DMS153 treated with DMSO at 0.1 percent for 48 hours (cell line): ENCODE data around the gene EVL.
"Not testable (repeated sequence)": the region's sequence is repeated elsewhere in the genome, so short reads cannot be mapped to it uniquely, and the experiment has no call there.

ENCODE experiments used
- DNase-seq: peaks from one replicate; lab custom pipeline; 2025; ENCODE audit not compliant: unreplicated experiment; lab: John Stamatoyannopoulos, UW

EVL gene

GRCh38 chr14:100064335-100065092 is 708 bp upstream of the EVL start:
- DNase-seq: not testable (repeated sequence)

DNA sequence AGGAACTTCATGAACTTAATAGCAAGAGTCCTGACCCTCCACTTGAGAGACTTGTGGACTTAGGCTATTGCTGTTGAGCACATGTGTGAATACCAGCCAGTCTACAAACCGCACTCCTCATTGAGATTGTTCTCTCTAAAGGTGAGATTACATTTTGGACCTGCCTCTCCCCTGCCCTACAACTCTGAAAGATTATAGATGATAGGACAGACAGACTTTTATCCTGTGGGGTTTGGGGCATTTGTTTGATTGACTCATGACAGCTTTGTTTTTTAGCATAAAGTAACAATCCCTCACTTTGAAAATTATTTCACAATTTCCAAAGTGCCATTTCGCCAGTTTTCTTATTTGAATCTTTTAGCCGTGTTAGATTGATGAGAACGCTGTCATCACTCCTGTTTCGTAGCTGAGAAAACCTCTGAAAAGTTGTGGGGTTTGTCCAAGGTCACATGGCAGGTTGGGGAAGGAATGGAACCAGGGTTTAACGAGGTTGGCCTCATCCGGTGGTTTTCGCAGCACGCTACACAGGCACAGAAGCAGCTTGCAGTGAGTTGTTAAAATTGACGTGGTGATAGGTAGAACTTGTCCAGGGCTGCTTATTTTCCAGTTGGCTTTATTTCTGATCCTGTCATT is 836 bp downstream of the EVL start:
- DNase-seq: no peak

GRCh38 chr14:100066962-100067361 is 1.7 kb downstream of the EVL start:
- no peak for DNase-seq

DNA sequence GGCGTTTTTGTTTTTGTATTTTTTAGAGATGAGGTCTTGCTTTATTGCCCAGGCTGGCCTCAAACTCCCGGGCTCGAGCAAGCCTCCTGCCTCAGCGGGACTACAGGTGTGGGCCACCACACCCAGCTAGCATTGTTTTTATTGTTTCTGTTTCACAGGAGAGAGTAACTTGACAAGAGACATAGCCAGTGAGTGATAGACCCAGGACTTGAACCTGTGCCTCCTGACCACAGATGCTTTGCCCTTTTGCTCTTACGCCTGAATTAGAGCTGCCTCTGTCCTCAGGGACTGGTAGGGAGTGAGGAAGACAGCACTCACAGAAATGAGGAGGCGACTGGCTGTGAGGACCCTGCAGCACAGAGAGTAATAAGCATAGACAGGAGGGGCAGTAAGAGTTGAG is 2.3 kb downstream of the EVL start:
- DNase-seq: no peak

- DNase-seq: no peak
Observed at GRCh38 chr14:100067971-100068959, 3.0 kb downstream of the EVL start.

DNA sequence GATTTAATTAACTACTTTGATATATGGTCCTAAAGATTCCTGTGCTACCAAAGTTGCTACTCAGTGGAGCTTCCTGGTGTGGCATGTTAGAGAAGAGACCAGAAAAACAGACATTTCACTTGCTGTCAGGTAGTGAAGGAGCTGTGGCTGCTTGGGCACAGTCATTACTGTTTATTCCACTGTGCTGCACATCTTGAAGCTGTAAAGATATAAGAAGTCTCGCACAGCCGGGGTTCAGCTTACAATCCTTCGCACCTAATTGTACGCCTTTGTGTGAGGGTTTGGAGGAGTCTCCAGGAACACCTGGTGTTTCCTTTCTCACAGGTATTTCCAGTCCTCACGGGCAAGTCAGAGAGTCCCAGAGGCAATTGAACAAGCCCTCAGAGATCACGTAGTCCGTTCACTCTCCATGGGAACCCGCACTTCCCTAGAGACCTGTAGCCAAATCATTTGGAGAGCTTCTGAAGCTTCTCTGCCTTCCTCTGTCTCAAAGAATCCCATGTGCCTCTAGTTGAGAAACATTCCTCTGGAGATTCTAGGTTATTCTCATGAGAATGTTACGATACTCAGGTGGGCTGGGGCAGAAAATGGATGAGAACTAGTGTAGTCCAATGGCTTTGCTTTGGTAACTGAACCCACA is 4.1 kb downstream of the EVL start:
- no peak for DNase-seq

- no peak for DNase-seq
Observed at GRCh38 chr14:100070310-100070709, 5.1 kb downstream of the EVL start.

DNA sequence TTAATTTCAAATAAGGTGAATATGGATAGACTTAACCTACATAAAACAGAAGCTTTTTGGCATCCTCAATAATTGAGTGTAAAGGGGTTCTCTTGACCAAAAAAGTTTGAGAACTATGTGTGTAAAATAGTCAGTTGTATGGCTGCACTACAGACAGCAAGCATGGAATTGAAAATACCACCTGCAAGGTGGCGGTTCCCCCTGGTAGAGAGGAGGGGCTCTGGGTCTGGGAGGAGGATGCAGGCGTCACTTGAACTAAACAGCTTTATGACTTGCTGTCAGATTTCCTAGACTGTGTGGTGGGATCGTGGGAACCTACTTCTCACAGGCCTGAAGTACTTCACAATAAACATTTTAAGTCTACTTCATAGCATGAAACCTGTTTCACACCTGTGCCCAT is 6.3 kb downstream of the EVL start:
- DNase-seq: no peak

- no peak for DNase-seq
Observed at GRCh38 chr14:100072783-100073346, 7.6 kb downstream of the EVL start.

DNA sequence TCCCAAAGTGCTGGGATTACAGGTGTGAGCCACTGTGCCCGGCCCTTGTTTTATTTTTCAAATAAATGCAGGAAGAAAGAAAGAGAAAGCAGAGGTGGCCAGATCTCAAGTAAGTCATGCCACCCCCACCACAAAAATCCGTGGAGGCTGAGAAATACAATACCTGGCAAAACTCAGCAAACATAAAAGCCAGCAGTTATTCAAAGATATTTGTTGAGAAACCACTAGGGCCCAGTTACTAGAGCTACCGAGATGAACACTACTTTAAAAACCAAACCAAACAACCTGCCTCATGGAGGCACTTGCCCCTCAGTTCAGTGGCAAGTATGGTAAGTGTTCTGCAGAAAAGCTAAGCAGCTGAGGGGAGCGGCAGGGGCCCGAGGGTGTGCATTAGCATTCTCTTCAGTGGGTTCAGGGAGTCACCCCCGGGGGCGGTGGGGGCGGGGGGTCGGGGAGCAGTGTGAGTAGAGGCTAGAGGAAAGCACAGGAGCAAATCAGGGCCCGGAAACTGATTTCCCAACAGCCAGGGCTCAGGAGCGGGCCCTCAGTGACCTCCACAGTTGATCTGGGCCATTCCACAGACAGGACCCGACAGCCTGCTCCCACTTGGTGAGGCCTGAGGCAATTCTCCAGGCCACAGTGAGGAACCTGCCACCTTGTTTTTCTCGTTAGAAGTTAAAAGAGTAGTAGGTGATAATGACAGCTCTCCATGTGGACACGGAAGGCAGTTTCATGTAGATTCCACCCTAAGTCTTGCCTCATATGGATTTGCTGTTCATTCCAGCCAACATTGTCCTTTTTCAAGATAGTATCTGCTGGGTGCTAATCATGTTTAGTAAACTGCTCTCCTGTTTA is 8.6 kb downstream of the EVL start:
- no peak for DNase-seq

DNA sequence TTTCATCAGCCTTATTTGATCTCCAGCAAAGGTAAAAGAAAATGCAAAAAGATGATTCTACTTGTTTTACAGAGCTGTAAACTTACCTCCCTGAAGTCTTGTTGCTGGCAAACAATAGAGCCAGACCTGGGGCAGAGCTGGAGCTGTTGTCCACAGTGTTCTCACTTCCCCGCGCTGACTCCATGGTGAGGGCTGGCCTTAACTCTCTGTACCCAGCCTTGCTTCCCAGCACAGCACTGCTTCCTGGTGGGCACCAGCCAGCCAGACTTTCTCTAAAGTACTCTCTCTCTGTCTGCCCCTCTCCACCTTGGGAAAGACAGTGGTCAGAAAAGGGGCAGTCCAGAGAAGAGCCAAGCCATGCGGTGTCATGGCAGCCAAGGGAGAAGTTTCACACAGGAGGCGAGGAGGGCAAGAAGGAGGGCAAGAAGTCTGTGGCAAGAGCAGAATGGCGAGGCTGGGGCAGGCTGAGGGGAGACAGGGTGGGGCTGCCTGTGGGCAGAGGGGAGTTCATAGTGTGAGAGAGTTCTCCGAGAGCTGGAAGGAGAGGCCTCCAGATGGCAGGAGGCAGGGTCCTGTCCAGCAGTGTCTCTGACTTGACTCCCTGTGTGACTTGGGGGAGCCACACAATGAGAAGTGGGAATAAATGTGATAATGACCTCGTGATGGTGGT is 9.3 kb downstream of the EVL start:
- DNase-seq: no peak

DNA sequence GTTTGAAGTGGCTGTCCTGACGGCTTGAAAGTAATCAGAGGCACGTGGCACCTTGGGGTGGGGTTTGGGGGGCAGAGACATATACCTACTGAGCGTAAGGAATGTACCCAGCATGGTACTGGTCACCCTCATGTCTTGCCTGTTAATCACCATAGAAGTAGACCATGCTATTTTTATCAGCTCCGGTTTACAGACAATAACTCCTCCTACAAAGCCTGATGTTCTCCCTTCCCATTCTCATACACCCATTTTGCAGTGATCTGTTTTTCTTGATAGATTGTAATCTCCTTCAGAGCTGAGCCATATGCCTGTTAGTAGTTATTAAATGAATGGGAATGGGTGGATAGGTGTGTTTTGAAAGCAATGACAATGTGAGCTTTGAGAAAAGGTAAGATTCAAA is 10.5 kb downstream of the EVL start:
- no peak for DNase-seq

GRCh38 chr14:100076133-100076532 is 10.9 kb downstream of the EVL start:
- DNase-seq: no peak

DNA sequence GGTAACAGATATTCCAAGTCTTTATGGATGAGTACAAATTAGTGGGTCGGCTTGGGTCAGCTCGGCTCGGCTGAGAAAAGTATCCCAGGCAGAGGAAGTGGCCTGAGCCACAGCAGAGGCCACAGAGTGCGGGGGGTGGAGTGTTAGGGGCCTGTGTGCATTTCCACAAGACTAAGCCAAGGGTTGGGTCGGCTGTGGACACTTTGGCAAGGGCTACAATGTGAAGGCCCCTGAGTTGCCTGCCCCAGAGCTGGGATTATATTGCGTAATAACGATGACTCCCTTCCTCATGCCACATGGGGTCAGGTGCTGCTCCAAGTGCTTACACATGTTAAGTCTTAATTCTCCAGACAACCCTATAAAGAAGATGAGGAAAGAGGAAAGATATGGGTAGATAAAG is 11.4 kb downstream of the EVL start:
- no peak for DNase-seq

DNA sequence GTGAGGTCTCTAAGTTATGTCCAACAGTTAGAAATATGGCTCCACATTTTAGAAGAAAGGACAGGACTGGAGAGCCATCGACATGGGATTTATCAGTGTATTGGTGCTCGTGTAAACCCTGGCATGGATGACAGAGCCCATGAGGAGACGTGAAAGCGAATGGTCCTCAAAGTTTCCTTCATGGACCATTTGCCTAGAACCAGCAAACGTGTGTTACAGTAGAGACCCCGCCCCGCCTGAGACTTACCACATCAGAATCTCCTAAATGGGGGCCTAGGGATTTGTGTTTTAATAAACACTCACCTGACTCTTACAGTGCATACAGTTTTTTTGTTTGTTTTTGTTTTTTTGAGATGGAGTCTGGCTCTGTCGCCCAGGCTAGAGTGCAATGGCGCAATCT is 12.2 kb downstream of the EVL start:
- no peak for DNase-seq

GRCh38 chr14:100078216-100078803 is 13.1 kb downstream of the EVL start:
- DNase-seq: no peak

DNA sequence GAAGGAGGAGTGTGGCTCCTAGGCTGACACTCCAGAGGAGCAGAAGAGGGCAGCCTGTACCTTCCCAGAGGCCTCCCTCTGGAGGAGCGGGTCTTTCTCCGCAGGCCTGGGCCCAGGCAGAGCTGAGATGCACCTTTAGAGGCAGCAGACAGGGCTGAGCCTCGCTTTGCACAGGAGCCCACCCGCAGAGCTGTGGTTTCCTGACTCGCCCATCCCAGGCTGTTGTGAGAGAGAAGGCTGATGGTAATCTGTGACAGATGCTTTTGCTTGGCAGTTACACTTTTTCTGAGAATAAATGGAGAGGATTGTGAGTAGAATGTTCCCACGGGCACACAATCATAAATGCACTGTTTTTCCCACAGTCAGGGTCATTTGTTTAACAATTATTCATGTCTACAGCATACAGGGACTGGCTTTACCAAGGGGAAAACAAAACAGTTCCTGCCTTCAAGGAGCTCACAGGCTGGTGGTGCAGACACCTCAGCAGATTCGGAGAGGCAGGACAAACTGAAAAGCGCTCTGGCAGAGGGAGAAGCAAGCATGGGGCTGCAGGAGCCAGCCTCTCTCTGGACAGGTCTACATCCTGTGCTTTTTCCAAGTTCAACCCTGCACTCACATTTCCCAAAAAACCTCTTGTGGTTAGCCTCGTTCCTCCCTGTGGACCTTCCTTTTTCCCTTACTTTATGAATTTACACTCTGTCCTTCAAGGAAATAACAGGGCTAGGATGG is 13.9 kb downstream of the EVL start:
- no peak for DNase-seq

- DNase-seq: no peak
Observed at GRCh38 chr14:100079726-100080005, 14.4 kb downstream of the EVL start.

DNA sequence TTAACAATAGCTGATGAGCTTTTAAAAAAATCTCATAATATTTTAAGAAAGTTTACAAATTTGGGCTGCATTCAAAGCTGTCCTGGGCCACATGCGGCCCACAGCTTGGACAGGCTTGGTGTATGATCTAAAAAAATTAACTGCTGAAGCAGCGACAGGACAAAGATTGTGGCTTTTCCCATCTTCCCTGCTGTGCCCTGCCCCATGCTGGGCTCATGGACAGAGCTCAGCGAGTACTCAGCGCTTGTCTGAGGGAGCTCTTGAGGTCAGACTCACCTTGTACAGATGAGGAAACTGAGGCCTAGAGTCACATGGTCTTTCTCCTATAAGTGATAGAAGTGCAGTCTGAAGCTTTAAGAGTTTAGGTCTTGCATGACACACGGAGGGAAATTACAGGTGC is 15.0 kb downstream of the EVL start:
- DNase-seq: no peak
